IPS-11a (cell line): ENCODE data around the gene HOXC9.
A peak's percentile ranks its signal among the peaks of the same experiment; 100 is the strongest.

Experiments
- H3K4me3 ChIP-seq: one replicate; pipeline ENCODE4 v1.5.1; 2013; ENCODE audit warnings: low read depth, low read length, control low read depth

Gene HOXC9

DNA sequence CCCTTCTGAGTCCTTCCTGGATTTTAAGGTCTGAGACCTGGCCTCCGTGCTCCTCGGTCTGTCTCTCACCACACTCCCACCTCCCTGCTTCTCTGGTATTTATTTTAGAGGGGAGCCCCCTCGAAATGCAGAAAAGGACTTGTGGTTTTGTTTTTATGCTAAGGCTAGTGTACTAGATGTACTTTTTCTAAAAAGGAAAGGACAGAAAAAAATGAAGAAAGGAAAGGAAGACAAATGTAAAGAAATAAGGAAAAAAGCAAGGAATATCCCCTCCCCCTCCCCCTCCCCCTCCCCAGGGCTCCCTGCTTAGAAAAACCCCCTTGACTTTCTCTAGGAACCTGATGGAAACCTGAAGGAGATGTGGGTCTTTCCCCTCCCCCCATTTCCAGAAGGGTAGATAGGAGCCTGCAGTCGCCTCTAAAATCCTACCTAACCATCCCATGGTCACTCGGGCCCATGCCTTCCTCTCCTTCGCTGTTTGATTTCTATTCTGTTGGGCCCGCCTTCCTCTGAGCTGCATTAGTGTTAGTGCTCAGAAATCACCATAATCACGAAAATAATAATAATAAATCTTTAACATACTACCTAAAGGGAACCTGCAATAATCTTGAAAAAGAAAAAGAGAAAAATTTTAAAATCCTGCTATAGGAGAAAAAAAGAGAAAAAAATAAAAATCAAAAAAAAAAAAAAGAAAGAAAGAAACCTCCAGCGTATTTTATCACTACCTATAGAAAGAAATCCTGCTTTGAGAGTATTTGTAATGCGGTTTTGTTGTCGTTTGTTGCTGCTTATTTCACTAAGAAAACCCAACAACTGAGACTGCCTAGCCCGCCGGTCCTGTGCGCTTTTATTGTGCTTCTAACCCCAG, 11.9 kb downstream of the HOXC9 start:
- H3K4me3 ChIP-seq, result no peak overlapping the region

GRCh38 chr12:54012631-54013409, 12.9 kb downstream of the HOXC9 start:
- no peak overlapping the region for H3K4me3 ChIP-seq

- H3K4me3 ChIP-seq, result no peak overlapping the region
Observed at GRCh38 chr12:54014377-54015017, 14.5 kb downstream of the HOXC9 start.

- no peak overlapping the region for H3K4me3 ChIP-seq
Observed at GRCh38 chr12:54015018-54015931, 15.3 kb downstream of the HOXC9 start.

DNA sequence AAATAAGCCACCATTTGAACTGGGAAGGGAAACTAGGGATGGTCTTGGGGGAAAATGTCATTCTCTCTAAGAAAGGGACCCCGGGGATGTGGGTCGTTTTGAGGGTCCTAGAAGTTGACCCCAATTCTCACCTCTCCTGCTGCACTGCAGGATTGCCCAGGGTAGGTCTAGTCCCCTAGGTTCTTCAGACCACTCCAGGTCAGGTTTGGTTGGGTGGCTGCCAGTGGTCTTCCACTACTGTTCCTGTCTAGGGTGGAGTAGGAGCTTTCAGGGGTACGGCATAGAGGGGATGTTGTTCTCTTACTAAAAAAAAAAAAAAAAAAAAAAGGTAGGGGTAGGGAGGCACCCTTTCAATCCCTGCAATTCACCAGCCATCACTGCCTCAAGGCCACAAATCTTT, 16.1 kb downstream of the HOXC9 start:
- no peak overlapping the region for H3K4me3 ChIP-seq

- no peak overlapping the region for H3K4me3 ChIP-seq
Observed at GRCh38 chr12:54016478-54016964, 16.6 kb downstream of the HOXC9 start.

DNA sequence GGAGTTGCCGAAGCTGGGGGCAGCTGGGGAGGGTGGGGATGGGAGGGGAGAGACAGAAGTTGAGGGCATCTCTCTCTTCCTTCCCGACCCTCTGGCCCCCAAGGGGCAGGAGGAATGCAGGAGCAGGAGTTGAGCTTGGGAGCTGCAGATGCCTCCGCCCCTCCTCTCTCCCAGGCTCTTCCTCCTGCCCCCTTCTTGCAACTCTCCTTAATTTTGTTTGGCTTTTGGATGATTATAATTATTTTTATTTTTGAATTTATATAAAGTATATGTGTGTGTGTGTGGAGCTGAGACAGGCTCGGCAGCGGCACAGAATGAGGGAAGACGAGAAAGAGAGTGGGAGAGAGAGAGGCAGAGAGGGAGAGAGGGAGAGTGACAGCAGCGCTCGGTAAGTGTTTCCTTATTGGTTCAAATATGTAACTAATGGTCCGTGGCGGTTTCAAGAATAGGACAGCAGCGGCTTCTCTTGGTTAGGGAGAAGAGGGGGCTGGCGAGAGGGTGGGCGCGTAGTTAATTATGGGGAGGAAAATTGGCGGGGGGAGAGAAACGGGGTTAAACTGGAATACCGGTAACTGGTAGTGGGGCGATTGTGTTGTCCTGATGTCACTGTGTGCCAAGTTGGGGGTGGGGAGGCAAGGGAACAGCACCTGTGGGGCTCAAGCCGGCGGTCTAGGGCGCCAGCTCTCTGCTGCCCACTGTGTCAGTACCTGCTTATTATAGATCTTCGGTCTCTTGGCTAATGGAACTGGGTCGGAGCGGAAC, 17.2 kb downstream of the HOXC9 start:
- H3K4me3 ChIP-seq, result no peak overlapping the region

GRCh38 chr12:54017878-54018467, 18.0 kb downstream of the HOXC9 start:
- H3K4me3 ChIP-seq, result peak overlapping the region; percentile 2

DNA sequence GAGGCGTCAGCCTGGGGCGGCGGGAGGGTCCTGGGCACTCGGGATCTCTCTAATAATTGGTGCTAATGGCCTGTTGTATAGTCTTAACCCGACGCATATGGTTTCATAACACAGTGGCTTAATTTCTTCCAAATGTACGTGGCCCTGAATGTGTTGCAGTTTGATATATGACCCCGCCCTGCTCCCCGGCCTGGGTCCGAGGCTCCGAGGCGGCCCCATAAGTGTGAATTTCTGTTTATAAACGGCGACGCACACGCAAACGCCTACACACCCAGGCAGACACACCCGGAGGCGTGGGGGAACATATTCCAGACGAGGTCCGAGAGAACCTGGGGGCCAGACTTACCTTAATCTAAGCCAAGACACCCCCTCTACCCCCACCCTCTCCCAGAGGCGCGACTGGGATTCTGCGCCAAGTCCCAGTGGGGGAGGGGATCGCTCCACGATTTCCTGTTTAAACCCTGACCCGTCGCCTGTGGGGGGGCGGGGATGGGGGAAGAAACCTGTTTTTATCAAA, 18.6 kb downstream of the HOXC9 start:
- H3K4me3 ChIP-seq, result peak overlapping the region; percentile 2

- H3K4me3 ChIP-seq, result no peak overlapping the region
Observed at GRCh38 chr12:54019091-54019811, 19.3 kb downstream of the HOXC9 start.

- no peak overlapping the region for H3K4me3 ChIP-seq
Observed at GRCh38 chr12:54019924-54020590, 20.1 kb downstream of the HOXC9 start.

DNA sequence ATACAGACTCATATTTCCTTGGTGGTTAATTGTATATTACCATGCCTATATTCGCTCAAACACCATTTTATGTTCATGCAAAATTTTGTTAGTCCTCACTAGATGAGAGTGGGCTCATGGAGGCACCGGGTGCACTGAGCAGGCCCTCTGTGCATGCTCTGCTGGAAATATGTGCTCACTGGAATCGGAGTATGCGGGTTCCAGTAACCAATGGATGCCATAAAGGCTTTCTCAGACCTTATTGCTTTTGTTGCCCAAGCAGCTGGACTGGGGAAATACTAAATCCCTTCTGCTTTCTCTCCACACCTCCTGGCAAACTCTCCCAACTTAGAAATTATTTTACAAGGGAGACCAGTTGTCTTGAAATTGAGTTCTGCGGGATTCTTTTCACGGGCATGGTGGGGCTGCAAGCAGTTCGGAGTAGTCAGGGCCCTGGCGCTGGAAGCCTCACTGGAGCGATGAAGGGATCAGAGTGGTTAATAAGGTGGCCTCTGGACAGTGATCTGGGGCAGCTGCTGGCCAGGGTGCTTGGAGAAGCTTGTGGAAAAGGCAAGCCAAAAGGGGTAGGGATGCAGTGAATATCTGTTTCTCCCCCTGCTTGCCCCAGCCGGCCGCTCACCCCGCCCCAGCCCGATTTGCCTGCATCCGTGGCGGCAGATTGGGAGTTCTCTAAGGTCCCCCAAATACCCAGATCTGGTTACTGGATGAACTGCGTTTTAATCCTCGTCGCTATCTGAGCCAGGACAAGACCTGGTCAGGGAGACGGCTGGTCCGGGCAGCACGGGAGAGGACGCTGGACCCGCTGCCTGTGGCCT, 20.8 kb downstream of the HOXC9 start:
- no peak overlapping the region for H3K4me3 ChIP-seq

DNA sequence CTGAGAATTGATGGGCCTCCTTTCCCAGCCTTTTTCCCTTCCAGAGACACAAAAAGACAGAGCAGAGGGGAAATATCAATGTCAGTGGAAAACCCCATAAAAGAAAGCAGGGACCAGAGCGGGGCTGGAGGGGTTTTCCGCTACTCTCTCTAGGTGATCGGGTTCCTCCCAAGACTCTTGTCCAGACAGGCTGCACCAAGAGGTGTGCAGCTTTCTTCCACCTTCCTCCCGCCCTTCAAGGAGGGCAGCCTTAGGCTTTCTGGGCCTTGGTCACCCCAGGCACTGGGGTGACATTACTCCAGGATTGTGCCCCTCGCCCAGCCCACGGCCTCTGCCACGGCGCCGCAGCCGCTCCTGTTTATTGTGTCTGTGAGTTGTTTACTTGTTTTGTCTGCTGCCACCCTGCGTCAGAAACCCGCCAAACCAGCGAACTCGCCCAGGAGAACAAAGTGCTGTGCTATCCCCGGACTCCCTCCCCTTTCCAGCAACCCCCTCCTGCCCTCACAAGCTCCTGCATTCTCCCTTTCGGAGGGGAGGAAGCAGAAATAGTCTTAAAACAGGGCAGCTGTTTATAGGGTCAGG, 21.6 kb downstream of the HOXC9 start:
- no peak overlapping the region for H3K4me3 ChIP-seq

- H3K4me3 ChIP-seq, result no peak overlapping the region
Observed at GRCh38 chr12:54022960-54023884, 23.3 kb downstream of the HOXC9 start.

DNA sequence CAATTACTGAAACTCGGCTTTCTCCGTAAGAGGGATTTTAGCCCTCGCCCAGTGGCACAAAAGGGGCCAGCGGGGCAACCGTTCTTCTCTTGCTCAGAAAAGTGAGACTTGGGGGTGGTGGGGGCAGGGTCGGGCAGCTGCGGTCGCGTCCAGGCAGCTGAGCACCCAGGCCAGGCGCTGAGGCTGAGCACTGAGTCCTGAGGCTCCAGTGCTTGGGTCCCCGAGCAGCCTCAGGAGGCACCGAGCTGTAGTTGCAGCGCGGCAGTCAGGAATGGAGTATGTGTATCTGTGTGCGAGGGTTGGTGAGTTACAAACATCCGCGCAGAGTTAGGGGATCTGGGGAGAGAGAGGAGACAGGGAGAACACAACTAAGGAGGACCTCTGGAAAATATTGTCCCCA, 24.2 kb downstream of the HOXC9 start:
- no peak overlapping the region for H3K4me3 ChIP-seq
